NB4 (cell line): ENCODE measurements around the gene RPS21.

Experiments
- DNase-seq: peaks from one replicate; pipeline ENCODE4 v3.0.0; 2010; ENCODE audit warnings: low read depth
- H3K4me3 ChIP-seq: one replicate; pipeline ENCODE4 v1.5.1; 2011; ENCODE audit warnings: mild to moderate bottlenecking, low read depth, low read length, moderate library complexity
- CTCF ChIP-seq: IDR thresholded peaks from one replicate; pipeline ENCODE4 v1.5.1; 2012; ENCODE audit warnings: low read depth, low read length
- MAX ChIP-seq: IDR thresholded peaks from 2 replicates; pipeline ENCODE4 v1.6.1; 2011; ENCODE audit warnings: low read depth, low read length
- MYC ChIP-seq: IDR thresholded peaks from 2 replicates; pipeline ENCODE4 v1.6.1; 2011; ENCODE audit warnings: low read depth, low read length
- POLR2A ChIP-seq: IDR thresholded peaks from 2 replicates; pipeline ENCODE4 v1.6.1; 2011; ENCODE audit warnings: mild to moderate bottlenecking; ENCODE audit not compliant: insufficient read length; ENCODE audit errors: extremely low read depth

The RPS21 gene

GRCh38 chr20:62359043-62359490, 27.8 kb upstream of the RPS21 start:
- TF ChIP-seq POLR2A (no peak), MAX (no peak), CTCF (no peak), MYC (no peak)
- no peak overlapping the region for H3K4me3 ChIP-seq
- DNase-seq, result no peak

GRCh38 chr20:62359491-62360121, 27.3 kb upstream of the RPS21 start:
- H3K4me3 ChIP-seq, result no peak overlapping the region
- no peak for DNase-seq
- TF ChIP-seq CTCF (no peak), MYC (no peak), MAX (no peak), POLR2A (no peak)

GRCh38 chr20:62360854-62361798, 25.8 kb upstream of the RPS21 start:
- no peak for DNase-seq
- TF ChIP-seq POLR2A (no peak), MAX (no peak), CTCF (no peak), MYC (no peak)
- no peak overlapping the region for H3K4me3 ChIP-seq

GRCh38 chr20:62361799-62362589, 24.9 kb upstream of the RPS21 start:
- no peak for DNase-seq
- no peak for TF ChIP-seq MYC
- H3K4me3 ChIP-seq, result no peak overlapping the region

GRCh38 chr20:62362590-62362940, 24.3 kb upstream of the RPS21 start:
- TF ChIP-seq MYC (no peak), CTCF (no peak), POLR2A (no peak), MAX (no peak)
- H3K4me3 ChIP-seq, result no peak overlapping the region
- no peak for DNase-seq
